Small intestine (tissue), 7 donors: ENCODE data around the gene PRELP. TPM values are rescaled to one million over a fixed set of nuclear protein-coding genes. Genes with fewer than 3 reads are reported as not detected.
"Not testable (repeated sequence)": the region's sequence is repeated elsewhere in the genome, so short reads cannot be mapped to it uniquely, and the experiment has no call there.

Source experiments
- DNase-seq, 2 donors: peaks; one replicate each; pipeline versions ENCODE4 v3.0.0 to v3.0.0-alpha.2; 2013
- FAIRE-seq: peaks from 2 replicates; lab custom pipeline; 2012; peaks lifted over from hg19 to GRCh38; lab: Jason Lieb, UNC
- H3K27ac ChIP-seq, 3 donors: one replicate each; pipeline ENCODE4 v1.5.1; 2013; ENCODE audit warnings: low read length in 2 of 3, mild to moderate bottlenecking in 2 of 3, control low read depth in 1 of 3, inconsistent platforms in 1 of 3, low read depth in 1 of 3, moderate library complexity in 1 of 3
- H3K27me3 ChIP-seq, 3 donors: one replicate each; pipeline ENCODE4 v1.6.1; 2013; ENCODE audit warnings: low read length in 3 of 3, inconsistent platforms in 1 of 3; ENCODE audit not compliant: control insufficient read depth in 3 of 3, insufficient read depth in 3 of 3
- H3K36me3 ChIP-seq, 3 donors: one replicate each; pipeline ENCODE4 v1.6.1; 2013; ENCODE audit warnings: low read length in 3 of 3, inconsistent platforms in 1 of 3, low read depth in 1 of 3, mild to moderate bottlenecking in 1 of 3, moderate library complexity in 1 of 3; ENCODE audit not compliant: control insufficient read depth in 3 of 3, insufficient read depth in 2 of 3
- H3K4me1 ChIP-seq, 3 donors: one replicate each; pipeline ENCODE4 v1.6.1; 2013; ENCODE audit warnings: low read length in 2 of 3, inconsistent platforms in 1 of 3, low read depth in 1 of 3, mild to moderate bottlenecking in 1 of 3, moderate library complexity in 1 of 3; ENCODE audit not compliant: control insufficient read depth in 3 of 3, insufficient read depth in 2 of 3
- H3K4me3 ChIP-seq, 3 donors: one replicate each; pipeline ENCODE4 v1.5.1; 2013; ENCODE audit warnings: low read length in 3 of 3, control low read depth in 1 of 3, inconsistent platforms in 1 of 3, low read depth in 1 of 3, mild to moderate bottlenecking in 1 of 3, moderate library complexity in 1 of 3
- H3K9me3 ChIP-seq, 2 donors: one replicate each; pipeline ENCODE4 v1.6.1; 2013; ENCODE audit warnings: low read depth in 1 of 2, low read length in 1 of 2; ENCODE audit not compliant: control insufficient read depth in 2 of 2, insufficient read depth in 1 of 2
- WGBS, 3 donors: extraction: QIAGEN DNeasy Blood & Tissue Kit; methylation state at CpG; one replicate each; pipeline ENCODE4 v1.1.7; 2013; 5-methylcytosine and 5-hydroxymethylcytosine counted together
- polyA plus RNA-seq, 4 donors: library from polyadenylated mRNA; stranded (reverse) in 3 of 4; unstranded in 1 of 4; fragments of 200-250 nt in 3 of 4; fragments of 120-200 nt in 1 of 4; gene quantifications; one replicate each; pipeline versions ENCODE4 v1.2.1 to v1.2.3, GENCODE V29; 2013
- donor health status: healthy with polysubstance abuse.
- donor health status: control.
- donor health status: control.
- donor health status: Bipolar disorder and iron deficiency.
- donor health status: healthy.

PRELP gene
- polyA plus RNA-seq, 4 donors = 0.22 to 27.0 (median 0.46) TPM

DNA sequence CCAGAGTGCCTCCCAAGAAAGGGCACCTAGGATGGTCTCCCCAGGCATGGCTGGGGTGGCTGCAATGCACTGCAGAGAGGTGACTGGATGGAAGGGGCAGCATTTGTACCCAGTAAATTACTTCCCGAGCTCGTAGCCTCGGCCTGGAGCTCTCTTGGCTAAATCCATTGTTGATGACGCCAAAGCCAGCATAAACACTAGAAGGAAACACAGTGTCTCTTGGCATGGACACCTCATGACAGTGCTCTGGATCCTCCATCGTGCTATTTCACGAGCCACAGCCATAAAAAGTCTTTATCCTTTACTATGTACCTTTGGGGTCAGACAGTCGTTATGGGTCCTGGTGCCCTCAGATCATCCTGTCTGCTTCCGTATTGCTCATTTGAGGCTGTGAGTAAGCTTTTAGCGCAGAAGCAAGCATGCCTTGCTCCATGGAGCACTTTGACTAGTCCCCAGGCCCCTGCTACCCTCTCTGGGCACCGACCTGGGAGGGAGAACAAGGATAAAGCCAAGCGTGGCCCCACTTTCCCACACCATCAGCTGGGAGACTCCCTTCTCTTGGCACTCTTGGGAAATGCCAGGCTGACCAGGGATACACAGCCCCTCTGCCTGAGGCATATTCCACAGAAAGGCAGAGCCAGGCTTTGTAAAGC, 10.3 kb upstream of the PRELP start:
- WGBS, 3 donors = 78 to 89% (median 89%) methylated on average over 11 of the region's 11 CpGs

GRCh38 chr1:203465948-203466347, 9.7 kb upstream of the PRELP start:
- Histone ChIP-seq H3K4me3 (no peak overlapping the region), H3K27me3 (no peaks in the 10 kb centered on the region), H3K9me3 (no peaks in the 10 kb centered on the region), H3K36me3 (no peaks in the 10 kb centered on the region), H3K27ac (peak overlapping the region in 1 of 3 donors; percentile 71), H3K4me1 (peaks cover 0 to 23% (median 0%) of the 10 kb centered on the region in 3 donors)
- 36 to 57% (median 54%) methylated on average over 7 of the region's 7 CpGs for WGBS, 3 donors
- DNase-seq = no peak
- no peak for FAIRE-seq

More for the DNA sequence above, 10.3 kb upstream of the PRELP start:
- no peaks in the 10 kb centered on the region for H3K9me3 ChIP-seq
- no peaks in the 10 kb centered on the region for H3K36me3 ChIP-seq
- no peak overlapping the region for H3K4me3 ChIP-seq
- FAIRE-seq (no peak), DNase-seq (no peak)
- peak overlapping the region in 1 of 3 donors; percentile 71 for H3K27ac ChIP-seq
- H3K27me3 ChIP-seq = no peaks in the 10 kb centered on the region
- H3K4me1 ChIP-seq = peaks cover 0 to 23% (median 0%) of the 10 kb centered on the region in 3 donors

DNA sequence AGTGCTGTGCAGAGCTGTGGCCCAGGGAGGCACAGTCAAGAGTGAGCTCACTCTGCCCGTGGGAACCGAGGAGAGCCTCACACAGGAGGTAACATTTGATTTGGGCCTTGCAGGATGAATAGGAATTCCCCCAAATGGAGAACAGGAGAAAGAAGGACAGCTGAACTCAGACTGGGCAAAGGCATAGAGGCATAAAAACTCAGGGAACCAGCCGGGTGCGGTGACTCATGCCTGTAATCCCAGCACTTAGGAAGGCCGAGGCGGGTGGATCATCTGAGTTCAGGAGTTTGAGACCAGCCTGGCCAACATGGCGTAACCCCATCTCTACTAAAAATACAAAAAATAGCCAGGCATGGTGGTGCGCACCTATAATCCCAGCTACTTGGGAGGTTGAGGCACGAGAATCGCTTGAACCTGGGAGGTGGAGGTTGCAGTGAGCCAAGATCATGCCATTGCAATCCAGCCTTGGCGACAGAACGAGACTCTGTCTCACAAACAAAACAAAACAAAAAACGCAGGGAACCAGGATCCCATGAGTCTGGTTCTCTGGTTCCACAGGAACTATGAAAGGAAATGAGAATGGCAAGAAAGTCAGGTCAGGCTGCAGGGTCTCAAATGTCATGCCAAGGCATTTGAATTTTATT, 8.6 kb upstream of the PRELP start:
- WGBS, 3 donors = 81 to 83% (median 81%) methylated on average over 13 of the region's 13 CpGs
- not testable (repeated sequence) for H3K9me3 ChIP-seq, H3K4me3 ChIP-seq, H3K27me3 ChIP-seq, DNase-seq, H3K36me3 ChIP-seq, FAIRE-seq
- H3K4me1 ChIP-seq = peaks cover 0 to 23% (median 0%) of the 10 kb centered on the region in 3 donors
- peak overlapping the region in 1 of 3 donors; percentile 71 for H3K27ac ChIP-seq

DNA sequence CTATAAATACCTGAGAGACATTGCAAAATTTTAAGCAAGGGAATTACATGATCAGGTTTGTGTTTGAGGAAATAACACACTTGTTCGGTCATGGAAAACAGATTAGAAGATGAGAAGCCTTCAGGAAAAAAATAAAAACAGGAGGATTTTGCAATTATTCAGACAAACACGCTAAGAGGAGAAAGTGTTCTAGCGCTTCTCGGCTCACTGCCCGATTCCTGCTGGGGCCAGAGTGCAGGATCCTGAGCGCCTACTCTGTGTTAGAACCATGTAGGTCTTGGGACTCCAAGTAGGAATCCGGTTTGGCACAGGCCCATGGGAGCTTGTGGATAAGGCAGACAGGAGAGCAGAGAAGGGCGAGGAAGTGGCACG, 8.1 kb upstream of the PRELP start:
- DNase-seq (no peak), FAIRE-seq (no peak)
- H3K4me1 ChIP-seq = peaks cover 0 to 23% (median 0%) of the 10 kb centered on the region in 3 donors
- WGBS, 3 donors = 72 to 79% (median 77%) methylated on average over 9 of the region's 9 CpGs
- H3K4me3 ChIP-seq = no peak overlapping the region
- no peak overlapping the region for H3K27ac ChIP-seq
- no peaks in the 10 kb centered on the region for H3K9me3 ChIP-seq
- H3K36me3 ChIP-seq = no peaks in the 10 kb centered on the region
- no peaks in the 10 kb centered on the region for H3K27me3 ChIP-seq

DNA sequence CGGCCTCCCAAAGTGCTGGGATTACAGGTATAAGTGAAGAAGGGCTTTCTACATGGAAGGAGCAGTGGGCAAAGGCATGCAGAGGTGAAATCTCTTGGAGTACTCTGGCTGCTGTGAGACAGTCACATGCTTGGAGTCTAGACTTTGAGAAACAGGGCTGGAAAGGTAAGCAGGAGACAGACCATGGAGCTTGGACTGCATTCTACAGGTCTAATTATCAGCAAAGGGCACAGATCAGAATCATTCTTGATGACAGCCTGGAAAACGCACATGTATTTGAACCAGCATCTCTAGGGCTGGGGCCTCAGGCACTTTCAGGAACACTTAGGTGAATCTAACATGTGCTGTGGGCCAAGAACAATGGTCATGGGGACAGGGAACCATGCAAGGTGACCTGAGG, 7.3 kb upstream of the PRELP start:
- H3K4me3 ChIP-seq = no peak overlapping the region
- peak in 1 of 2 donors; percentile 73 for DNase-seq

DNA sequence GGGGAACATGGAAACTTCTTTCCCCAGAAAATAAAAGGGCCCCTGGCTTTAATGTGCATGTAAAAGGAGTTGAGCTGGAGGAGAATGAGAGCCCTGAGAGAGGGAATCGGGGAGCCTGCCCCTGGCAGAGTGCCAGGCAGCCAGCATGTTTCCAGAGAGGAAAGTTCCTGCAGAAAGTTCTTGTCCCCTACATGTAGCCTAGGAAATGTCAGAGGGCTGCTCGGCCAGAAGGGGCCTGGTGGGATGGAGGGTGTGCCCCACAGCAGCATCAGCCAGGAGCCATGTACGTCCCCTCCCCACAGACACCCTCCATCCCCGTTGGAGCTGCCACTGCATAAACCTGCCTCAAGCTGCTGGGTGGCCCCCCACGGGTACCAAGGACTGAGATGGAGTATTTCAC, 5.4 kb upstream of the PRELP start:
- Histone ChIP-seq H3K4me1 (peaks cover 0 to 26% (median 0%) of the 10 kb centered on the region in 3 donors), H3K9me3 (no peaks in the 10 kb centered on the region), H3K27me3 (no peaks in the 10 kb centered on the region), H3K27ac (no peak overlapping the region), H3K4me3 (no peak overlapping the region), H3K36me3 (no peaks in the 10 kb centered on the region)
- DNase-seq (no peak), FAIRE-seq (no peak)
- whole genome bisulfite sequencing, 3 donors = 70 to 78% (median 71%) methylated on average over 5 of the region's 5 CpGs

More for the DNA sequence above, 7.3 kb upstream of the PRELP start:
- Histone ChIP-seq H3K4me1 (peaks cover 0 to 23% (median 0%) of the 10 kb centered on the region in 3 donors), H3K36me3 (no peaks in the 10 kb centered on the region), H3K27ac (peak overlapping the region in 1 of 3 donors; percentile 10), H3K9me3 (no peaks in the 10 kb centered on the region), H3K27me3 (no peaks in the 10 kb centered on the region)
- FAIRE-seq = no peak
- WGBS, 3 donors = 92 to 96% (median 93%) methylated on average over 2 of the region's 2 CpGs

- H3K4me1 ChIP-seq = peaks cover 0 to 16% (median 0%) of the 10 kb centered on the region in 3 donors
- H3K36me3 ChIP-seq = no peaks in the 10 kb centered on the region
- H3K27ac ChIP-seq = no peak overlapping the region
- no peaks in the 10 kb centered on the region for H3K27me3 ChIP-seq
- DNase-seq = no peak
- FAIRE-seq = no peak
- 82 to 83% (median 83%) methylated on average over 5 to 6 of the region's 6 CpGs for WGBS, 3 donors
- no peak overlapping the region for H3K4me3 ChIP-seq
- H3K9me3 ChIP-seq = no peaks in the 10 kb centered on the region
Observed at GRCh38 chr1:203471841-203472240, 3.8 kb upstream of the PRELP start.

- Histone ChIP-seq H3K27ac (no peak overlapping the region), H3K27me3 (no peaks in the 10 kb centered on the region), H3K36me3 (no peaks in the 10 kb centered on the region), H3K4me1 (peaks cover 0 to 16% (median 0%) of the 10 kb centered on the region in 3 donors), H3K9me3 (no peaks in the 10 kb centered on the region), H3K4me3 (no peak overlapping the region)
- 43 to 83% (median 67%) methylated on average over 4 of the region's 4 CpGs for WGBS, 3 donors
- FAIRE-seq = no peak
- DNase-seq = no peak
Observed at GRCh38 chr1:203473281-203473680, 2.3 kb upstream of the PRELP start.
